Pulmonary artery endothelial cell (primary cell): Measurements from ENCODE around the gene RIMBP2. TPM values are rescaled to one million over a fixed set of nuclear protein-coding genes. Genes with fewer than 3 reads are reported as not detected.

ENCODE experiments used
- DNase-seq: peaks from one replicate; pipeline ENCODE4 v3.0.0-alpha.2; 2011; ENCODE audit warnings: low read depth, low spot score
- total RNA-seq: library from RNA; depleted of rRNA; stranded (reverse); fragments of >200 nt; gene quantifications from 2 replicates; pipeline ENCODE4 v1.2.3, GENCODE V29; 2014

Gene RIMBP2
- total RNA-seq, 1 donor from 2014 or later, result not detected

DNA sequence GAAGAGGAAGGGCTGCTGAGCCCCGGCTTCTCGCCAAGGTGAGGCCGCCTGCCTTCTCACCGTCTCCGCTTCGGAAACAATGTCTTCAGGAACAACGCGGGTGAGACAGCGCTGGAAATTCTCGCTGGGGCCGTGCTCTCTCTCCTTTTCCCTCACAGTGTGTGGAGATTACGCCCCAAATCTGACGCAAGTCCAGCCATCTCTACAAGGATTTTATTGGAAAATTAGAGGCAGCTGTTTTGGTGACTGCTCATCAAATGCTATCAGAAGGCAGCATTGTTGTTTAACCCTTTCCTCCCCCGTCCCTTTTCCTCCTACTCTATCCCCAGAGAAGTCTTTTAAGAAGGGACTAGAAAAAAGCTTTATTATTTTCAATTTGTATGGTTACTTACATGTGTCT, 324.9 kb downstream of the RIMBP2 start:
- DNase-seq, result no peak

DNA sequence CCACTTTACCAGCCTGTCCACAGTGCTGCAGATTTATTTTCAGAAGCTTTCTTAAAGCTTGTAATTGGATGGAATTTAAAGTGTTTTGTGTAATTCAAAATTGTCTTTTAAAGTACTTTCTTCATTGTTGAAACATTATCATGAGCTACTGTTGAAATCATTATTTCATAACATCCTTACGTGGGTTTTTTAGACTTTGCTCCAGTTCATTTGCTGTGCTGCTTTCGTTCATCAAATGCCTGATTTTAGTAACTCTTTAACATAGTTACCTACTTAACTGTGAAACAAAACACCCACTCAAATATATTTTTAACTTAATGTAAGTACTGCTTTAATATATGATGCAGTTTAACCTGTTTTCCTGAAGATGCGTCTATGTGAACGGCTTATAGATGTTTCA, 330.9 kb downstream of the RIMBP2 start:
- DNase-seq, result no peak

GRCh38 chr12:130384234-130384633, 331.9 kb downstream of the RIMBP2 start:
- no peak for DNase-seq

DNA sequence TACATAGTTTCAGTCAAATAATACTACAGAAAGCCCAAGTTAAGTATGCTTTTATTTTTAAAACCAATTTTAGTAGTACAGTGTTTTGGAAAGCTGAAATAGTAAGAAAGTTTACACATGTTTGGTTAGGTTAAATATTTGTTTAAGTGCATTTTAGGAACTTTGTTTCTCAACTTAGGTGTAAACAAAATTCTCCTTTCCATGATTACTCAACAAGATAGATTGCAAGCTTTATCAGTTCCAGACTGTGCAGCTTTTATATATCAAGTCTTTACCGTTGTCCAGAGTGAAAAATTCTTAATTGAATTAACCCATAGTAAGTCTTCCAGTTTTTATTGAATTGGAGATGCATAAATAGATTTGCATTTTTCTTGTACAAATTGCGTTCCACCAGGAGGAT, 333.3 kb downstream of the RIMBP2 start:
- no peak for DNase-seq

DNA sequence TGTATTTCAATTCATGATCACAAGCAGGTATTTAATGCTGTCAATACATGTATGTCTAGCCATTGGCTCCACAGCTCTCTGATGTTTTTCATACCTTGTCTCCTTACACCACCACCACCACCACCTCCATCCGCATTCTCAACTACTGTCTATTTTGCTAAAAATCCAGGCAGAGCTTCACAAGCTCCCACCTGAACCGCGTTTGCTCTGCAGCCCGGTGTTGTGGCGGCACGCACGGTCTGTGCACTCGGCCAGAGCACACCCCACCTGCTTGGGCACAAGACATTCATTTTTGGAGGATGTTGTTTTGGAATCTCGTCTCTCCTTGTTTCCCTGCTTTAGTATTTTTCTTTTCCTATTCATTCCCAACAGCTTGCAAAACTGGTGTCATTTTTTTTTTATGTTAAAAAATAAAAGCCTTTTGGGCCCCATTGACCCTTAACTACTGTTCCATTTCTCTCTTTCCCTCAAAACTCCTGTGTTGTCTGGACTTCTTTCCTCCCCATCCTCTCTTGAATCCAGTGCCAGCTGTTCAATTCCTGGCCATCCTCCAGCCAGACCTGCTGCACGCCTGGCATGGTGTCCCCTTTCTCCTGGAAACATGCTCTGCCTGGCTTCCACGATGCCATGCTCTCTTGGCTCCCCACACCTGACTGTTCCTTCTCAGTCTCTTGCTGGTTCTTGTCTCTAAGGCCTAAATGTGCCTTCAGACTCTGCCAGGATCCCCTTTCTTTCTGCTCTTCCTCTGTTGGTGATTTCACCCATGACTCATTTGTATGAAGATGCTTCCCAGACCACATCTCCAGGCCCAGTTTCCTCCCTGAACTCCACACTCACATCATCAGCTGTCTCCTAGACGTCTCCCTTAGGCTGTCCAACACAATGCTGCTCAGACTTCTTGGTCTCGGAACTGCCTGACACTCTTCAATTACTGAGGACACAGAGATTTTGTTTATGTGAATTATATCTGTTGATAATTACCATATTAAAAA, 340.5 kb downstream of the RIMBP2 start:
- no peak for DNase-seq

DNA sequence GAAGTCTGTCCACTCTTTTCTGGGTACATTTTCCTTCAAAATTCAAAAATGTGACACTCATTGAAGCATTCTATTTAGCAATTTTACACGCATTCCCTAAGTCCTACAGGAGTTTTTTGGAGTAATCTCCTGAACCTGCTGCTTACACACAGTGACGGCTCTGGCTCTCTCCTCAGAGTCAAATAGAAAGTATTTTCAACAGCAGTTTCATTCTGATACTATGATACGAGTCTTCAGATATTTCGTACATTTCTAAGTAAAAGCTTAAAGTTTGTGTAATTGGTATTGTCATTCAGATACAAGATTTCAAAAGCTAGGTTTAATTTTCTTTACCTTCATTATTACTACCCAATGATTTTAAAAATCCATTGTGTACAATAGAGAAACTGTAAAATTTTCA, 342.0 kb downstream of the RIMBP2 start:
- no peak for DNase-seq

DNA sequence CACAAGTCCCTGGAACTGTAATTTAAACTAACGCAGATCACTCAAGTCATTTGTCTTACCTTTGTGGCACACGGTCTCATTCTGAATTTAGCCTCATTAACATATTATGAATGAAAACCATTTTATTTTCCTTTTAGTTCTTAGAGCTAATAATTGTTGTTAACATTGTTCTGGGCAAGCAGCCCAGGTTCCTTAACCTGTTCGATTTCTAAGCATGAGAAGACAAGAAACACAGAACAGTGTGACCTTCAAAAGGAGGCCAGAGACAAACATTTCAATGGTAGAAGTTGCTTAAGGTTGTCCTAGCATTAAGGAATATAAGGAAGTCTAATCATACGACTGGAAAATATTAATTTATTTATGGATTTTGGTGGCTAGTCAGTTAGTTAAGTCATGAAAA, 343.2 kb downstream of the RIMBP2 start:
- DNase-seq, result no peak

GRCh38 chr12:130371296-130371695, 344.8 kb downstream of the RIMBP2 start:
- DNase-seq, result no peak

DNA sequence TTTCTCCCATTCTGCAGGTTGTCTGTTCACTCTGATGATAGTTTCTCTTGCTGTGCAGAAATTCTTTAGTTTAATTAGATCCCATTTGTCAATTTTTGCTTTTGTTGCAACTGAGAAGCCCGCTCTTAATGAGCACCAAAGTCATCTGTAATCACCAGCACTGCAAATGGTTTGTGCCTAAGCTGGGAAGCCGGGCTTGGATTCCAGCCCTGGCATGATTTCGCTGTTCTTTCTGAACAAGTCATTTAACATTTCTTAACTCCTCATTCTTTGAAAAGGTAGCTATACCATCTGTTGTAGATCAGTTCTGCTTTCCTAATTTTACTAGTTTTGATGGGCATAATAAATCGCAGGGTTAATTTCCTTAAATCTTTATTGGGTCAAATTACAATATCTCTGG, 346.3 kb downstream of the RIMBP2 start:
- DNase-seq, result no peak

DNA sequence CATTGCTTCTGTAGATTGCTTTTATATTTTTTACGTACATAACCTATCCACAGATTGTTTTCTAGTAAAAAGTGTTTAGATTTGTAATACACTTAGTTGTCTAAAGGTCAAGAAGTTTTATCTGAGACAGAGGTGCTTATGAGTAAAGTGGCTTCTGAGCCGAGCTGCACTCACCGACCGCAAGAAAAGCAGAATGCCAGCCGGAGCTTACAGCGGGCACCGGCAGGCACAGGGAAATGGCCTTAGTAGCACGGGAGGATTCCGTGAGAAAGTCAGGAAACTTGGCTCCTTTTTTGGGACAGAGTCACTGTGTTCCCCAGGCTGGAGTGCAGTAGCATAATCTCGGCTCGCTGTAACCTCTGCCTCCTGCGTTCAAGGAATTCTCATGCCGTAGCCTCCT, 348.6 kb downstream of the RIMBP2 start:
- DNase-seq, result no peak

DNA sequence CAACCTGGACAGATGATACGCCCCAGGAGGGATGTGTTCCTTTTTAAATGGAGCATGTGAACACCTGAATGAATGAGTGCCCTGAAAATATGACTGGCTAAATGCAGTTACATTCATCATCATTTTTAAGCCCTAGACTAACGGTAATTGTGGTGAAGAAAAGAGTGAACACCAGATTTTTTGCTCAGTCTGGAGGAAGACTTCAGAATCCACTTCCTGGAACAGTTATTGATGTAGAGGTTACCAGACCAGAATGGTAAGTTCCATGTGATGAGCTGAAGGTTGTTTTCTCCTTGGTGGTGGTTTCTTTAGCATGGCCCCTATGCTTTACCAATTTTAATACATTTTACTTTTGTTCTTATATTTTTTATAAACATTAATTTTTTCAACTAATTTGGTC, 349.1 kb downstream of the RIMBP2 start:
- no peak for DNase-seq

DNA sequence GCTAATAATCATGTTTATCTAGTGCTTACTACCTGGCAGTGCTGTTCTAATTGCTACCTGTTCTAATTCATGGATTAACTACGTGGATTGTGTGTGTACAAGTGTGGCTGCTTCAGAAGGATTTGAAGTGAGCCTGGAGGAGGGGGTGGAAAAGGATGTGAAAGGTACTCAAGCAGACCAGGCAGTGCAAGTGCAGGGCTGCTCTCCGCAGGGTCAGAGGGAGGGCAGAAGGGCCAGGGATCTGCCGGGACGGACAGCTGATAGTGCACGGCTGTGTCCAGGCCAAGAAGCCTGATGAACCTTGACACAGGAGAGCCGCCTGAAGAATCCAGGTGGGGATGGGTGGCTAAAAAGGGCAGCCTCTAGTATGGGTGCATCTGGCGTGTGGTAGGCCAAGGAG, 349.9 kb downstream of the RIMBP2 start:
- DNase-seq, result no peak

DNA sequence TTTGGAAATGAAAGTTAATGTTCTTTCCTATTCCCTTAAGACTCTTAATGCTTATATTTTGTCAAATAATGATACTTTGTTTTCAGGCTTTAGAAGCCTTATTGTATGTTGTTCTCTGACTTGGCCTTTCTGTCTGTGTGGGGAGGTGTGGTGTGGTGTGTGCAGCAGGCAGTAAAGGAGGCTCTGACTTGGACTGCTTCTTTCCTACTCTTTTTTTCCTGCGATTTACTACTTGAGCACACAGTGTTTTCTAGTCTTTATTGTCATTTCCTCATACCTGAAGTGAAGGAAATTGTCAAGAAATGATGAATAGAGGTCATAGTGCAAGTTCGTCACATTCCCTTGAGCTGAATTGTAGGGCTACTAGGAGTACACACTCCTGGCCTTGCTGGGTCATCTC, 351.5 kb downstream of the RIMBP2 start:
- DNase-seq, result no peak

DNA sequence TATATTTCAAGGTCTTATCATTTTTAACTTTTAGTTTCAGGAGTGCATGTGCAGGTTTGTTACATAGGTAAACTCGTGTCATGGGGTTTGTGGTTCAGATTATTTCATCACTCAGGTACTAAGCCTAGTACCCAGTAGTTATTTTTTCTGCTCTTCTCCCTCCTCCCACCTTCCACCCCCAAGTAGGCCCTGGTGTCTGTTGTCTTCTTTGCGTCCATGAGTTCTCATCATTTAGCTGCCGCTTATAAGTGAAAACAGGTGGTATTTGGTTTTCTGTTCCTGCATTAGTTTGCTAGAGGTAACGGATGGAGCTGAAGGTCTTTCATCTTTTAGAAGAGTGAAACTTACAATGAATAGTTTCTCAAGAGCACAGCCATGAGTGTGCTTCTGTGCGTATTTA, 354.0 kb downstream of the RIMBP2 start:
- DNase-seq, result no peak

DNA sequence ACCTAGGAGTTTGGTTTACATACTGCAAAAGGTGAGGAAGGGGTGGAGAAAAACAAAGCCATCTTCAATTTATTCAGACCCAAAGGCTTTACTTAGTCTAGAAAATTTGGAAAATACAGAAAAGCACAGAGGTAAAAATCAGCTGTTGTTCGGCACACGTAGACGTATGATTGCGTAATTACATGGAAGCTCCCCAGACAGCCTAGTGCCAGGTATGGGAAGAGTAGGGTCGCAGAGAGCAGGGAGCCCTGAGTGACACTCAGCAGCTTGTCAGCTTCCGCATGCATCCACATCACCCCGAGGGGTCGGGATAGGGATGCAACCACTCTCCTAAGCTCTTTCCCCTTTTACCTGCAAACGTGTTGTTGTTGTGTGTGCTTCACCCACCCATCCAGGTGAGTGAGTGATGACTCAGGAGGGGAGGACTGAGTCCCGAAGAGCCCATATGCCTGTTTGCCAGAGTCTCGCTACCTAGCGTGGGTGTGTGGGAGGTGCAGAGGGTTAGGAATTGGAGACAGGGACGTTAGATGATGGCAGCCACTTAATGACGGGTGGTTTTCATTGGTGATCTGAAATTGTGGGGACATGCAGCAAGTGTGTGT, 358.3 kb downstream of the RIMBP2 start:
- DNase-seq, result no peak

DNA sequence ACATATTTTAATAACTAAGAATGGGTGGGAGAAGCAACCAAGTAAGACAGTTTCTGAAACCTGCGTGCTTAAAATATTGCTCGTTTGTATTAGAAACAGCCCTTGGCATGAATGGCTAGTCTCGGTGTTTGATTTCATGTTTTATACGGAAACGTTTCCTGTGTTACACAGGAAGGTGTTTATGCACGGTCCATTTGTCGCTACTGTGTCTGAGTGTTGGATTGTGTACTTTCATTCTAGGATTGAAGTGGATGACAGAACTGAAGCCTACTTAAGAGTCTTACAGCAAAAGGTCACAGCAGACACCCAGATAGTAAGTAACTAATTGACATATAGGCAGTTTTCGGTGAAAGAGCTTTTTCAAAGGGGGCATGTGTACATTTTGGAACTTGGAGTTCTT, 358.9 kb downstream of the RIMBP2 start:
- no peak for DNase-seq

DNA sequence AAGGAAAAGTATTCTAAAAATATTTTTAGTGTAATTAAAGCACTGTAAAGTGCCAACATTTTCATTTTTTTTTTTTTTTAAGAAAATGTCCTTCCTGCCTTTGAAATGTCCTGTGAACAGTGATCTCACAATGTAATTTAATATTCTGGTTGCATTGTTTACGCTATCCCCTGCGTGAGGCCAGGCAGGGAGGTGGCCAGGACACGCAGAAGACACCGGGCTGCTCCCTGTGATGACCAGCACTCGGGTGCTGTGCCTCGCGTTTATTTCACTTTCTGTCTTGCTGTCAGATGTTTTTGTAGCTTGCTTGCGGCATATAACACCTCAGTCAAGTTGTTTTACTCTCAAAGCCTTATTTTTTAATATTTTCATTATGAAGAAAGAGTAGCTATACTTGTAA, 359.9 kb downstream of the RIMBP2 start:
- no peak for DNase-seq

DNA sequence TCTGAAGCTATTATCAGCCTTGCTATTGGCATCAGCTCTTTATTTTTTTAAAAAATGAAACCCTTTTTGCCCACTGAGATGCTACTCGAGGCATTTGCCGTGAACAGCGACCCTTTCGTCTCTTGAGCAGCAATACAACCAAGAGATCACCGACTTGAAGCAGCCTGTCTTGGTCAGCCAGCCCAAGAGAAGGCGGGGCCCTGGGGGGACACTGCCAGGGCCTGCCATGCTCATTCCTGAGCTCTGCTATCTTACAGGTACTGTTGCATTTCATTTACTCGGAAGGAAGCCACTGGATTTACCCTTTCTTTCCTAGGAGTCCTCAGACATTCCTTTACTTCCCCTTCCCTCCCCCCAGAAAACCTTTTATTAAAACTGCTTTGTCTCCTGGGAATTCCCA, 361.7 kb downstream of the RIMBP2 start:
- DNase-seq, result no peak

DNA sequence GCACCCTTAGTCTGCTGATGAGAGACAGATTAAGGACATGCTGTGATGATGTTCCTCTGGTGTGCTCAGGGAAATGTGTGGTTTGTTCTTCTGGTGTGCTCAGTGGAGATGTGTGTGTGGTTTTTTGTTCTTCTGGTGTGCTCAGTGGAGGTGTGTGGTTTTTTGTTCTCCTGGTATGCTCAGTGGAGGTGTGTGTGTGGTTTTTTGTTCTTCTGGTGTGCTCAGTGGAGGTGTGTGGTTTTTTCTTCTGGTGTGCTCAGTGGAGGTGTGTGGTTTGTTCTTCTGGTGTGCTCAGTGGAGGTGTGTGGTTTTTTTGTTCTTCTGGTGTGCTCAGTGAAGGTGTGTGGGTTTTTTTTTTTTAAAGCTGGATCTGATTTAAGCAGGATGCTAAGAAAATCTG, 363.0 kb downstream of the RIMBP2 start:
- DNase-seq, result no peak

DNA sequence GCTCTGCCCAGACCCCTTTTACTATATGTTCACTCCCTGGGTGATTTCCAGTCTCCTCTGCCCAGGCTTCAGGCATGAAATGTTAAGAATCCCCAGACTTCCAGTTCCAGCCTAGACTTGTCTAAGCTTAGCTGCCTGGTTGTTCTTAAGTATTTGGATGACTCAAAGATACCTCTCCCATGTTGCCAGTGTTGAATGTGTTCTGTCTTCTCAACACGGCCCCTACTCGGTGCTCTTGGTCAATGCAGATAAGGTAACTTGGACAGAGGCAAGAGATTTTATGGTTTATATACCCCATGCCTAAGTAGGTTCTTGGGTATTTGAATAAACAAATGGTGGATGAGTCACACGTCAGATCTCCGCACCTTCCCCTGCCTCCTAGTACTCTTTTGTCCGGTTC, 364.8 kb downstream of the RIMBP2 start:
- DNase-seq, result no peak

DNA sequence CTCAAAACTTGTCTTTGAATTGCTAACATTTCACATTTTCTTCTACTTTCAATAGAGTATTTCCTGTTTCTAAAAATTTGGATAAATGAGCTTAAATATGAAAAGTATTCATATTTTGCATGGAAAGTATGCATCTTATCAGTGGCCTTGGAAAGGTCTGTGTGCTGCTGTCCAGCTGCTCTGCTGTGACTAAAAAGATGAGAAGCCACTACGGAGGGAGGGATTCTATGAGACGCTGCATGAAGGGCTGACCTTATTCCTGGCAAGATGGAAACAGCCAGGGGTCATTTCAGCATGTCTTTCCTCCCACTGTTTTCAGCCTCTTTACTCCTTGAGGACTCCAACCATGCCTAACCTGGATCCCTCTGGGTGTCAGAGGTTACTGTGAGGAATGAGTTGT, 365.4 kb downstream of the RIMBP2 start:
- DNase-seq, result no peak

DNA sequence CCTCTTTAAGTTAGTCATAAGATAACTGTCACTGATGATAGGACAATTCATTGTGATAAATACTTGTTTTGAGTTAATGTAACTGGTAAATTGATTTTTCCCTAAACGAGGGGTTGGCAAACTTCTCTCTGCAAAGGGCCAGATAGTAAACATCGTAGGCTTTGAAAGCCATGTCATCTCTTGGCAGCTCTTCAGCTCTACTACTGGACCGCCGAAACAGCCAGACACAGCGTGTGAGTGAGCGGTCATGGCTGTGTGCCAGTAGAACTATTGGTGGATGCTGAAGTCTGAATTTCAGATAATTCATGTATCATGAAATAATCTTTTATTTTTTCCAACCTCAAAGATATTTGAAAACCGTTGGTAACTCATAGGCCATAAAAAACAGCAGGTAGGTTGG, 368.5 kb downstream of the RIMBP2 start:
- no peak for DNase-seq
